IMR-90 (cell line): ENCODE measurements around the gene ADRA2A. TPM values are rescaled to one million over a fixed set of nuclear protein-coding genes. Genes with fewer than 3 reads are reported as not detected.

Source experiments
- ATAC-seq: fragments of 200-7000 bp; cut with Tn5 transposase; 2 replicates; pipeline ENCODE4 v1.9.1; 2020; ENCODE audit warnings: low read depth, mild to moderate bottlenecking, moderate library complexity
- BruUV-seq: library from RNA; stranded (reverse); fragments of 400-500 nt; replicated peaks from 2 replicates; lab custom pipeline; 2021; lab: Mats Ljungman, UMichigan
- CTCF ChIA-PET: fragments of 300-600 bp; formaldehyde crosslinking; extraction: SDS; loops from one replicate; lab custom pipeline; 2021; ENCODE audit warnings: antibody characterized with exemption; lab: Yijun Ruan, JAX
- POLR2A ChIA-PET: fragments of 300-600 bp; sonication (Branson Sonifier 250); formaldehyde crosslinking; loops from one replicate; lab custom pipeline; 2022; ENCODE audit warnings: antibody characterized with exemption; ENCODE audit not compliant: unreplicated experiment; lab: Charles Lee
- DNase-seq: peaks from one replicate; pipeline ENCODE4 v3.0.0; 2013
- H2AFZ ChIP-seq: replicated peaks from 2 replicates; pipeline ENCODE3; 2013; ENCODE audit warnings: low read length, mild to moderate bottlenecking; ENCODE audit not compliant: poor library complexity
- H2AK5ac ChIP-seq: 2 replicates; pipeline ENCODE4 v1.6.1; 2013; ENCODE audit warnings: low read depth, low read length, inconsistent platforms
- H2AK9ac ChIP-seq: replicated peaks from 2 replicates; pipeline ENCODE3; 2013; ENCODE audit warnings: mild to moderate bottlenecking, low read depth, low read length, moderate library complexity; ENCODE audit not compliant: poor library complexity
- H2BK120ac ChIP-seq: 2 replicates; pipeline ENCODE4 v1.6.1; 2013; ENCODE audit warnings: low read depth, low read length, inconsistent platforms
- H2BK15ac ChIP-seq: 3 replicates; pipeline ENCODE4 v1.6.1; 2013; ENCODE audit warnings: low read depth, low read length, inconsistent platforms
- H2BK20ac ChIP-seq: 2 replicates; pipeline ENCODE4 v1.6.1; 2013; ENCODE audit warnings: low read depth, mild to moderate bottlenecking, inconsistent platforms, low read length, moderate library complexity
- H2BK5ac ChIP-seq: 2 replicates; pipeline ENCODE4 v1.6.1; 2013; ENCODE audit warnings: mild to moderate bottlenecking, low read depth, low read length, inconsistent platforms; ENCODE audit not compliant: poor library complexity, severe bottlenecking
- H3K14ac ChIP-seq: replicated peaks from 2 replicates; pipeline ENCODE4 v1.6.1; 2013; ENCODE audit warnings: low read depth, low read length, inconsistent platforms
- H3K18ac ChIP-seq: 2 replicates; pipeline ENCODE4 v1.6.1; 2013; ENCODE audit warnings: low read depth, low read length, control low read depth
- H3K23ac ChIP-seq: 2 replicates; pipeline ENCODE4 v1.6.1; 2013; ENCODE audit warnings: low read depth, low read length, inconsistent platforms
- H3K27ac ChIP-seq: 2 replicates; pipeline ENCODE4 v1.5.1; 2013; ENCODE audit warnings: mild to moderate bottlenecking, control low read depth, low read length; ENCODE audit not compliant: insufficient read depth
- H3K27me3 ChIP-seq: 2 replicates; pipeline ENCODE4 v1.6.1; 2013; ENCODE audit warnings: low read length; ENCODE audit not compliant: control insufficient read depth, insufficient read depth
- H3K36me3 ChIP-seq: 2 replicates; pipeline ENCODE4 v1.6.1; 2013; ENCODE audit warnings: low read length, mixed read lengths; ENCODE audit not compliant: control insufficient read depth, insufficient read depth
- H3K4ac ChIP-seq: 2 replicates; pipeline ENCODE4 v1.6.1; 2013; ENCODE audit warnings: low read depth, low read length, inconsistent platforms
- H3K4me1 ChIP-seq: 2 replicates; pipeline ENCODE4 v1.6.1; 2013; ENCODE audit warnings: low read length, mixed read lengths; ENCODE audit not compliant: control insufficient read depth, insufficient read depth
- H3K4me2 ChIP-seq: 2 replicates; pipeline ENCODE4 v1.6.1; 2013; ENCODE audit warnings: low read depth, mild to moderate bottlenecking, control low read depth, low read length, moderate library complexity
- H3K4me3 ChIP-seq: 2 replicates; pipeline ENCODE4 v1.5.1; 2013; ENCODE audit warnings: low read depth, mild to moderate bottlenecking, control low read depth, low read length, moderate library complexity; ENCODE audit not compliant: insufficient read depth
- H3K56ac ChIP-seq: 2 replicates; pipeline ENCODE4 v1.6.1; 2013; ENCODE audit warnings: low read length, inconsistent platforms; ENCODE audit not compliant: insufficient read depth; ENCODE audit errors: extremely low read depth
- H3K79me1 ChIP-seq, 2 experiments: 2 replicates each; pipeline ENCODE4 v1.6.1; 2013; ENCODE audit warnings: low read length in 2 of 2, inconsistent platforms in 1 of 2, low read depth in 1 of 2
- H3K9ac ChIP-seq: 2 replicates; pipeline ENCODE4 v1.6.1; 2013; ENCODE audit warnings: low read depth, low read length, control low read depth
- H3K9me1 ChIP-seq: 2 replicates; pipeline ENCODE4 v1.6.1; 2013; ENCODE audit warnings: low read length, inconsistent platforms; ENCODE audit not compliant: insufficient read depth
- H3K9me3 ChIP-seq: 2 replicates; pipeline ENCODE4 v1.6.1; 2013; ENCODE audit warnings: low read length; ENCODE audit not compliant: control insufficient read depth, insufficient read depth
- H4K20me1 ChIP-seq: 2 replicates; pipeline ENCODE4 v1.6.1; 2013; ENCODE audit warnings: low read length, inconsistent platforms; ENCODE audit not compliant: insufficient read depth
- H4K5ac ChIP-seq: 2 replicates; pipeline ENCODE4 v1.6.1; 2013; ENCODE audit warnings: mild to moderate bottlenecking, low read depth, low read length, control low read depth
- H4K8ac ChIP-seq, 2 experiments: 2 replicates each; pipeline ENCODE4 v1.6.1; 2013; ENCODE audit warnings: low read depth in 2 of 2, low read length in 2 of 2, control low read depth in 1 of 2, inconsistent platforms in 1 of 2
- H4K91ac ChIP-seq: 2 replicates; pipeline ENCODE4 v1.6.1; 2013; ENCODE audit warnings: low read depth, low read length, inconsistent platforms; ENCODE audit not compliant: insufficient read depth
- BHLHE40 ChIP-seq: fragments of 150-350 bp; IDR thresholded peaks from 2 replicates; pipeline ENCODE4 v1.6.1; 2016; ENCODE audit warnings: mild to moderate bottlenecking, low read depth, low read length
- CEBPB ChIP-seq: IDR thresholded peaks from 2 replicates; pipeline ENCODE4 v1.6.1; 2012; ENCODE audit warnings: low read depth, low read length, improper control_type of control experiment
- CTCF ChIP-seq: conservative IDR thresholded peaks from 2 replicates; pipeline ENCODE4 v1.5.1; 2012; ENCODE audit warnings: mild to moderate bottlenecking, low read depth, low read length, improper control_type of control experiment
- ELK1 ChIP-seq: fragments of 150-350 bp; IDR thresholded peaks from 2 replicates; pipeline ENCODE4 v1.6.1; 2016; ENCODE audit warnings: low read depth, mild to moderate bottlenecking, low read length, moderate library complexity, borderline replicate concordance
- MAFK ChIP-seq: IDR thresholded peaks from 2 replicates; pipeline ENCODE4 v1.6.1; 2012; ENCODE audit warnings: low read depth, low read length, improper control_type of control experiment
- MAZ ChIP-seq: IDR thresholded peaks from 2 replicates; pipeline ENCODE4 v1.6.1; 2012; ENCODE audit warnings: low read depth, mild to moderate bottlenecking, low read length, improper control_type of control experiment, moderate library complexity, borderline replicate concordance
- MXI1 ChIP-seq: IDR thresholded peaks from 2 replicates; pipeline ENCODE4 v1.6.1; 2012; ENCODE audit warnings: low read depth, mild to moderate bottlenecking, low read length, moderate library complexity, borderline replicate concordance
- NFE2L2 ChIP-seq: fragments of 150-350 bp; IDR thresholded peaks from 2 replicates; pipeline ENCODE4 v1.6.1; 2016; ENCODE audit warnings: low read depth, mild to moderate bottlenecking, low read length
- POLR2A ChIP-seq: IDR thresholded peaks from 2 replicates; pipeline ENCODE4 v1.6.1; 2012; ENCODE audit warnings: mild to moderate bottlenecking, low read depth, low read length
- RCOR1 ChIP-seq: IDR thresholded peaks from 2 replicates; pipeline ENCODE4 v1.6.1; 2012; ENCODE audit warnings: mild to moderate bottlenecking, low read length, improper control_type of control experiment; ENCODE audit not compliant: insufficient replicate concordance
- RFX5 ChIP-seq: IDR thresholded peaks from 2 replicates; pipeline ENCODE4 v1.8.0; 2012; ENCODE audit warnings: low read depth, mild to moderate bottlenecking, low read length, moderate library complexity
- USF2 ChIP-seq: fragments of 150-350 bp; IDR thresholded peaks from 2 replicates; pipeline ENCODE4 v1.6.1; 2017; ENCODE audit warnings: mild to moderate bottlenecking, antibody characterized with exemption, low read length, low read depth
- WGBS, 2 experiments: methylation state at CpG; one replicate each; pipeline versions ENCODE4 v1.1.5 to v1.1.7; 2013; ENCODE audit warnings: missing lambda C conversion rate in 2 of 2; ENCODE audit not compliant: insufficient read length in 1 of 2; ENCODE audit errors: extremely low coverage in 2 of 2; 5-methylcytosine and 5-hydroxymethylcytosine counted together
- dilution Hi-C: fragments of 300-500 bp; cut with HindIII; formaldehyde crosslinking; loops from one replicate; pipeline ENCODE4 v1.14.3; 2018; ENCODE audit warnings: low sequenced_read_pairs; ENCODE audit not compliant: unreplicated experiment
- in situ Hi-C: fragments of 300-500 bp; cut with MboI; formaldehyde crosslinking; loops from 3 replicates; pipeline ENCODE4 v1.14.3; 2019; ENCODE audit warnings: low sequenced_read_pairs, inconsistent platforms, mixed read lengths
- intact Hi-C: fragments of 100-400 bp; cut with micrococcal nuclease; formaldehyde crosslinking; loops from 2 replicates; pipeline ENCODE4 v1.10.0; 2022
- polyA plus RNA-seq, 3 experiments: library from polyadenylated mRNA; depleted of rRNA; stranded (reverse); fragments of >200 nt; gene quantifications; 2 replicates each; pipeline ENCODE4 v1.2.3, GENCODE V29; 2012; ENCODE audit warnings: low replicate concordance in 1 of 3
- total RNA-seq: library from RNA; depleted of rRNA; stranded (reverse); fragments of >200 nt; gene quantifications from 2 replicates; pipeline ENCODE4 v1.2.3, GENCODE V29; 2012

Gene ADRA2A
- total and polyA plus RNA-seq, 2 of the 4 experiments (the other 2 are of a cell fraction): not detected

GRCh38 chr10:111116211-111116610 lies 39.4 kb downstream of the ADRA2A start:
- H3K4me3 ChIP-seq: no peak overlapping the region
- no peak overlapping the region for H2AK9ac ChIP-seq
- H3K18ac ChIP-seq: no peak overlapping the region
- H3K23ac ChIP-seq: no peak overlapping the region
- H4K91ac ChIP-seq: no peak overlapping the region
- H3K14ac ChIP-seq: no peak overlapping the region
- POLR2A ChIA-PET: no interaction called here
- no peaks in the 10 kb centered on the region for H3K4me1 ChIP-seq
- no peak overlapping the region for H3K4me2 ChIP-seq
- BruUV-seq: no TSS peak
- no peaks in the 10 kb centered on the region for H3K27me3 ChIP-seq
- no peaks in the 10 kb centered on the region for H3K79me1 ChIP-seq
- DNase-seq: no peak
- no peak overlapping the region for H2BK20ac ChIP-seq
- no peak for TF ChIP-seq POLR2A
- no peak for TF ChIP-seq NFE2L2
- no peak for TF ChIP-seq MAFK
- TF ChIP-seq BHLHE40: no peak
- TF ChIP-seq CTCF: no peak
- no peak for TF ChIP-seq ELK1
- TF ChIP-seq CEBPB: no peak
- TF ChIP-seq RCOR1: no peak
- TF ChIP-seq RFX5: no peak
- TF ChIP-seq USF2: no peak
- TF ChIP-seq MXI1: no peak
- TF ChIP-seq MAZ: no peak
- no peaks in the 10 kb centered on the region for H3K9me3 ChIP-seq
- H2AFZ ChIP-seq: no peak overlapping the region
- CTCF ChIA-PET: no interaction called here
- H3K56ac ChIP-seq: no peak overlapping the region
- in situ Hi-C loops: no loop called here
- H3K27ac ChIP-seq: no peak overlapping the region
- H4K8ac ChIP-seq: no peak overlapping the region
- WGBS, 2 experiments: no CpG with 5 or more reads among the region's 9 CpGs
- H3K9ac ChIP-seq: no peak overlapping the region
- H4K20me1 ChIP-seq: no peaks in the 10 kb centered on the region
- H3K36me3 ChIP-seq: no peaks in the 10 kb centered on the region
- no peaks in the 10 kb centered on the region for H3K9me1 ChIP-seq
- H4K5ac ChIP-seq: no peak overlapping the region
- intact Hi-C loops: no loop called here
- H2BK15ac ChIP-seq: no peak overlapping the region
- ATAC-seq: no peak
- H3K4ac ChIP-seq: no peak overlapping the region
- no peak overlapping the region for H2BK120ac ChIP-seq
- H2BK5ac ChIP-seq: no peak overlapping the region
- no peak overlapping the region for H2AK5ac ChIP-seq
- dilution Hi-C loops: no loop called here
